GM12878 (cell line): ENCODE measurements around the gene TCF7. TPM values are rescaled to one million over a fixed set of nuclear protein-coding genes. Genes with fewer than 3 reads are reported as not detected.
A peak's percentile ranks its signal among the peaks of the same experiment; 100 is the strongest.

Experiments
- ATAC-seq: fragments of 200-7000 bp; cut with Tn5 transposase; 3 replicates; pipeline ENCODE4 v1.9.1; 2020; ENCODE audit warnings: mild to moderate bottlenecking, moderate library complexity
- BruUV-seq: library from RNA; stranded (reverse); fragments of 400-500 nt; replicated peaks from 2 replicates; lab custom pipeline; 2021; lab: Mats Ljungman, UMichigan
- CTCF ChIA-PET: fragments of 300-600 bp; sonication (Branson Sonifier 250); formaldehyde crosslinking; extraction: SDS; loops from one replicate; lab custom pipeline; 2021; ENCODE audit warnings: inconsistent platforms; lab: Yijun Ruan, JAX
- POLR2A ChIA-PET: fragments of 350-600 bp; formaldehyde crosslinking; extraction: SDS; loops from one replicate; lab custom pipeline; 2021; ENCODE audit warnings: inconsistent platforms; lab: Charles Lee
- RAD21 ChIA-PET: fragments of 300-600 bp; sonication (Branson Sonifier 250); formaldehyde crosslinking; loops from one replicate; lab custom pipeline; 2023; ENCODE audit warnings: antibody characterized with exemption; ENCODE audit not compliant: unreplicated experiment; lab: Charles Lee
- SMC1A ChIA-PET: fragments of 300-600 bp; sonication (Branson Sonifier 250); formaldehyde crosslinking; loops from one replicate; lab custom pipeline; 2023; ENCODE audit not compliant: unreplicated experiment, uncharacterized antibody; lab: Charles Lee
- DNase-seq: peaks from one replicate; pipeline ENCODE4 v3.0.0-alpha.2; 2011; ENCODE audit warnings: low read depth, low spot score
- FAIRE-seq: peaks from 3 replicates; lab custom pipeline; 2011; peaks lifted over from hg19 to GRCh38; lab: Jason Lieb, UNC
- H2AFZ ChIP-seq: 2 replicates; pipeline ENCODE4 v1.6.0; 2011; ENCODE audit warnings: low read depth, low read length, control low read depth; ENCODE audit not compliant: control insufficient read depth
- H3K27ac ChIP-seq: 2 replicates; pipeline ENCODE4 v1.5.1; 2011; ENCODE audit warnings: control low read depth; ENCODE audit not compliant: control insufficient read depth, insufficient read depth
- H3K27me3 ChIP-seq, 2 experiments: replicated peaks in 1 of 2; 2 replicates each; pipeline versions ENCODE4 v1.6.0 to v1.6.1; 2011; ENCODE audit warnings: low read length in 1 of 2; ENCODE audit not compliant: control insufficient read depth in 2 of 2, insufficient read depth in 2 of 2
- H3K36me3 ChIP-seq, 2 experiments: 2 replicates each; pipeline ENCODE4 v1.5.1; 2011; ENCODE audit warnings: low read length in 1 of 2; ENCODE audit not compliant: control insufficient read depth in 2 of 2, insufficient read depth in 2 of 2
- H3K4me1 ChIP-seq: 2 replicates; pipeline ENCODE4 v1.6.1; 2011; ENCODE audit warnings: mild to moderate bottlenecking, low read length, moderate library complexity, mixed read lengths; ENCODE audit not compliant: control insufficient read depth, insufficient read depth
- H3K4me2 ChIP-seq: 2 replicates; pipeline ENCODE4 v1.6.0; 2011; ENCODE audit warnings: control low read depth; ENCODE audit not compliant: control insufficient read depth, insufficient read depth
- H3K4me3 ChIP-seq: fragments of 200-600 bp; sonication (generic); 2 replicates; pipeline ENCODE4 v1.5.1; 2016
- H3K79me2 ChIP-seq: 2 replicates; pipeline ENCODE4 v1.6.0; 2011; ENCODE audit warnings: low read length; ENCODE audit not compliant: control insufficient read depth, insufficient read depth
- H3K9ac ChIP-seq: 2 replicates; pipeline ENCODE4 v1.8.0; 2011; ENCODE audit warnings: low read length, control low read depth, mixed read lengths; ENCODE audit not compliant: control insufficient read depth, insufficient read depth
- H3K9me3 ChIP-seq: replicated peaks from 3 replicates; pipeline ENCODE4 v1.5.1; 2011; ENCODE audit warnings: mild to moderate bottlenecking, low read length; ENCODE audit not compliant: control insufficient read depth, insufficient read depth
- H4K20me1 ChIP-seq: 2 replicates; pipeline ENCODE4 v1.6.0; 2011; ENCODE audit not compliant: control insufficient read depth, insufficient read depth
- ATF7 ChIP-seq: fragments of 450-650 bp; IDR thresholded peaks from 2 replicates; pipeline ENCODE4 v1.6.1; 2016; ENCODE audit warnings: low read depth, mild to moderate bottlenecking
- EZH2 ChIP-seq: IDR thresholded peaks from 2 replicates; pipeline ENCODE4 v1.6.1; 2012; ENCODE audit warnings: low read depth, mild to moderate bottlenecking, control low read depth, inconsistent platforms, low read length, borderline replicate concordance; ENCODE audit not compliant: control insufficient read depth
- FOXM1 ChIP-seq: IDR thresholded peaks from 2 replicates; pipeline ENCODE4 v1.6.1; 2012; ENCODE audit warnings: low read depth, mild to moderate bottlenecking, inconsistent platforms, low read length, moderate library complexity
- NR2C2 ChIP-seq: IDR thresholded peaks from 2 replicates; pipeline ENCODE4 v1.6.1; 2011; ENCODE audit warnings: borderline replicate concordance, low read depth; ENCODE audit not compliant: control insufficient read depth, insufficient read length
- POLR2AphosphoS5 ChIP-seq: IDR thresholded peaks from 2 replicates; pipeline ENCODE4 v1.6.1; 2011; ENCODE audit warnings: mild to moderate bottlenecking, low read length, inconsistent platforms
- SUPT20H ChIP-seq: IDR thresholded peaks from 2 replicates; pipeline ENCODE4 v1.6.1; 2011; ENCODE audit warnings: low read depth, mild to moderate bottlenecking, low read length, moderate library complexity, borderline replicate concordance; ENCODE audit not compliant: control insufficient read depth
- TCF7 ChIP-seq: IDR thresholded peaks from 2 replicates; pipeline ENCODE4 v1.6.1; 2014; ENCODE audit warnings: antibody characterized with exemption, borderline replicate concordance
- YBX1 ChIP-seq: fragments of 450-650 bp; IDR thresholded peaks from 2 replicates; pipeline ENCODE4 v1.6.1; 2016; ENCODE audit warnings: antibody characterized with exemption
- YY1 ChIP-seq: IDR thresholded peaks from 2 replicates; pipeline ENCODE4 v1.6.1; 2011; ENCODE audit warnings: low read depth, mild to moderate bottlenecking, low read length
- WGBS: methylation state at CpG from one replicate; pipeline ENCODE4 v1.1.6; 2016; ENCODE audit warnings: low lambda C conversion rate; ENCODE audit not compliant: insufficient replicate concordance, insufficient coverage; ENCODE audit errors: missing lambda C conversion rate; 5-methylcytosine and 5-hydroxymethylcytosine counted together
- in situ Hi-C: fragments of 300-500 bp; cut with MboI; formaldehyde crosslinking; loops from 9 replicates; pipeline ENCODE4 v1.14.3; 2018; ENCODE audit warnings: mixed read lengths
- intact Hi-C: fragments of 100-400 bp; cut with micrococcal nuclease; formaldehyde crosslinking; loops from one replicate; pipeline ENCODE4 v1.14.2; 2022; ENCODE audit not compliant: unreplicated experiment
- polyA plus RNA-seq, 11 experiments: library from polyadenylated mRNA; depleted of rRNA in 4 of 11; unstranded in 6 of 11; stranded (reverse) in 5 of 11; fragments of >200 nt; fragmentation: Nextera tagmentation in 4 of 11; fragmentation: Illumina TruSeq in 1 of 11; extraction: Ambion mirVana in 4 of 11; extraction: Trizol in 1 of 11; gene quantifications; 1 replicate in 1 of 11; 2 replicates in 10 of 11; pipeline versions ENCODE4 v1.2.1 to v1.2.3, GENCODE V29; 2011 to 2016; ENCODE audit warnings: inconsistent platforms in 2 of 11, missing spikeins in 2 of 11, low read depth in 1 of 11
- total RNA-seq, 4 experiments: library from RNA; depleted of rRNA in 3 of 4; stranded (reverse); fragments of >200 nt in 3 of 4; fragmentation: Illumina TruSeq in 1 of 4; extraction: Trizol in 1 of 4; gene quantifications; 2 replicates each; pipeline versions ENCODE4 v1.2.1 to v1.2.3, GENCODE V29; 2013 to 2021

The TCF7 gene
- total and polyA plus RNA-seq, 10 of the 15 experiments (the other 5 are each of a cell fraction or from before 2014, with no cell fraction given), result 10.0 to 60.2 (median 23.6) TPM

- Histone ChIP-seq H3K79me2 (peaks cover 47% of the 10 kb centered on the region), H3K9me3 (no peaks in the 10 kb centered on the region), H3K4me2 (peak overlapping the region; percentile 86), H3K36me3 (peaks cover 3 to 6% of the 10 kb centered on the region in 2 experiments; a peak in 3 of 4 replicates), H4K20me1 (no peaks in the 10 kb centered on the region), H3K27me3 (no peaks in the 10 kb centered on the region), H2AFZ (no peak overlapping the region), H3K27ac (peak overlapping the region; percentile 89; the same call in 1 of the 2 replicates), H3K9ac (peak overlapping the region; percentile 86), H3K4me3 (peak overlapping the region; percentile 99), H3K4me1 (peaks cover 3% of the 10 kb centered on the region)
- no peak for DNase-seq
- TF ChIP-seq FOXM1 (no peak), SUPT20H (no peak), NR2C2 (no peak), EZH2 (no peak), ATF7 (peak; percentile 65), YY1 (0 out of 2 replicates have a peak, but pooled peaks have one; percentile 21), YBX1 (no peak), TCF7 (no peak), POLR2AphosphoS5 (no peak)
- POLR2A ChIA-PET, result interaction anchor here (0.9 to 1.4 kb wide), 7 partner anchors 18 to 412 kb away, joined by 3 to 6 read pairs (median 3); partner anchors contain the start of gene PPP2CA
- WGBS, result 32% methylated on average over 10 of the region's 10 CpGs
- in situ Hi-C loops (no loop called here), intact Hi-C loops (loop anchor here (5.0 kb wide), 1 partner anchor 197 kb away; the partner anchor contains the start of gene UBE2B)
- TSS peak; percentile 57 for BruUV-seq
- CTCF ChIA-PET, result interaction anchor here (1.0 to 1.8 kb wide), 3 partner anchors 11 to 135 kb away, joined by 3 to 5 read pairs (median 3); no protein-coding TSS in a partner anchor
- SMC1A ChIA-PET, result interaction anchor here (0.6 to 1.7 kb wide), 8 partner anchors 8 to 530 kb away, joined by 3 to 5 read pairs (median 3); no protein-coding TSS in a partner anchor
- ATAC-seq, result no peak
- FAIRE-seq, result peak; percentile 49
- RAD21 ChIA-PET, result interaction anchor here (1.5 to 4.0 kb wide), 2 partner anchors 135 to 412 kb away, joined by 5 to 15 read pairs; no protein-coding TSS in a partner anchor
These were observed 60.7 kb downstream of the TCF7 start for GRCh38 chr5:134174841-134175839.
